ENCODE data around the gene AOPEP. TPM values are rescaled to one million over a fixed set of nuclear protein-coding genes. Genes with fewer than 3 reads are reported as not detected.

AOPEP gene
- total RNA-seq, 2 experiments from 2014 or later = 6.9 to 7.0 TPM

DNA sequence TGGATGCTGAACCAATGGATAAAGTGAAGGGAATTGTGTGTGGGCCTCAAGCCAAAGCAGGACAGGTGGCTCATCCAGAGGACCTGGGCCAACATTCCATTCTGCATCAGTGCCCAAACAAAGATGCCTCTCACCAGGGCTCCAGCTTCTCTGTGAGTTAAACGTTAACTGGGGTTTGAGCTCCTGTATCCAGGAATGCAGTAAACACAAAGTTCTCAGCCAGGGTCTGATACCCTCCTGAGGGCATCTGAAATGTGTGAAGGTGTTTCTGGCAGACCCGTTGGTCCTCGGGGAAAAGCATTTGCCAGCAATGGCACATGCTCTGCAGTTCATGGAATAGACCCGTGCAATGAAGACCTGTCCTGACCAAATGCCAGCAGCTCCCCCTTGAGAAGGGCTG is 33.9 kb upstream of the AOPEP start:
- Histone ChIP-seq H3K4me3 (ENCODE audit: low read length) (no peak overlapping the region), H3K36me3 (ENCODE audit: insufficient read depth, low read length) (no peaks in the 10 kb centered on the region), H3K9me3 (ENCODE audit: control insufficient read depth in 1 of 2, insufficient read depth in 1 of 2, low read length in 2 of 2) (no peaks in the 10 kb centered on the region), H3K27me3 (ENCODE audit: control insufficient read depth in 1 of 2, insufficient read depth in 2 of 2, low read length in 2 of 2) (peaks cover 3 to 8% of the 10 kb centered on the region in 2 experiments), H3K4me1 (ENCODE audit: insufficient read depth, low read length) (no peaks in the 10 kb centered on the region), H3K27ac (ENCODE audit: low read depth in 1 of 2, low read length in 2 of 2) (no peak overlapping the region)
- Mint-ChIP-seq H3K27me3 (peaks cover 12% of the 10 kb centered on the region), H3K4me1 (ENCODE audit: low read depth) (no peaks in the 10 kb centered on the region), H3K27ac (no peak overlapping the region), H3K4me3 (no peak overlapping the region), H3K9me3 (no peaks in the 10 kb centered on the region), H3K36me3 (ENCODE audit: low read depth) (no peaks in the 10 kb centered on the region)
- ChIA-PET POLR2A (no interaction called here), CTCF (no interaction called here)
- DNase-seq (no peak), ATAC-seq (ENCODE audit: poor library complexity) (no peak)
- TF ChIP-seq CTCF (IDR thresholded peaks at IDR 0.05) = no peak
- intact Hi-C loops (cut with DNase I, micrococcal nuclease) = no loop called here

DNA sequence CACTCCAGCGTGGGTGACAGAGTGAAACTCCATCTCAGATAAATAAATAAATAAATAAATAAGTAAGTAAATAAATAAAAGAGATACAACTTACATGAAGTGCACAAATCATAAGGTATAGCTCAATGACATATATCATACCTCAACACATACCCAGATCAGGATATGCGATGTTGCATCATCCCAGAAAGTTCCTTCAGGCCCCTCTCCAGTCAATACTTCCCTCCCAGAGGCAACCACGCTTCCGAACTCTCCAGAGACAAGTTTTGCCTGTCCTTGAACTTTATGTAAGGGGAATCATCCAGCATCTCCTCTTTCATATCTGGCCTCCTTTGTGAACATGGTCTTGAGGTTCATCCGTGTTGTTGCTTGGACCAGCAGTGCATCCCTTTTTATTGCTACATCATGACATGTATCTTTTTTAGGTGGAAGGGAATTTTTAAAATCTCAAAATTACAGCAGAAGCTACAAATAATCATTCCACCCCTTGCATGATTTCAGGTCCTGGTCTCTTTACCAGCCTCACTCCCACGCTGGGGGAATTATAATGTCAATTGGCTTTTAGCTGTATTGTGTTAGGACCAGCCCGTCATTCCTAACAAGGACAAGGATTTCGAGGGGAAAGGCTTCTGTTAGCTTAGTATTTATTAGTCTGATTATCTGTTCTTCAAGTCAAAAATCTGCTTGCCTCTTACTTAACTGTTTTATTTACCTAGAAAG is 32.9 kb upstream of the AOPEP start:
- no peak for DNase-seq
- peaks cover 12% of the 10 kb centered on the region for H3K27me3 Mint-ChIP-seq
- POLR2A ChIA-PET = no interaction called here

DNA sequence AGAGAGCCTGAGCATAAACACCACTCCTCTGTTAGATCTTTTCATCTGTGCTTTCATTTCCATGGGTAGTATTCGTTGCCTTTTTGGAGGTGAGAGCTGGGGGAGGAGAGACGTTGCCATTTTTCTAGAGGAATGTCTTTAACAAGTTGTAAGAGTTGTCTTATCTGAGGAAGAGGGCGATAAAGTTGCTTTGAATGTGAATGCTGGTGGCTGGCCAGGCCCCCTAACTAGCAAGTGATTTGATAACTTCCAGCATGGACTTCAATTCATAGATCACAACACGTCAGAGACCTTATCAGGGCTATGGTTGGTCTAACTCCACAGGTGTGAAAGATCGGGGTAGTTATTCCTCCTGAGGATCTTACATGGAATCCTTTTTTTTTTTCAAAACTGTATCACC is 30.0 kb upstream of the AOPEP start:
- Mint-ChIP-seq H3K4me1 (ENCODE audit: low read depth) (no peaks in the 10 kb centered on the region), H3K9me3 (no peaks in the 10 kb centered on the region), H3K27me3 (peaks cover 20% of the 10 kb centered on the region), H3K4me3 (no peak overlapping the region), H3K36me3 (ENCODE audit: low read depth) (no peaks in the 10 kb centered on the region), H3K27ac (no peak overlapping the region)
- no peak for DNase-seq
- H3K9me3 ChIP-seq (ENCODE audit: control insufficient read depth in 1 of 2, insufficient read depth in 1 of 2, low read length in 2 of 2) = no peaks in the 10 kb centered on the region
- TF ChIP-seq CTCF (IDR thresholded peaks at IDR 0.05) = no peak
- no peak overlapping the region for H3K27ac ChIP-seq (ENCODE audit: low read depth in 1 of 2, low read length in 2 of 2)
- ATAC-seq (ENCODE audit: poor library complexity) = no peak
- no peak overlapping the region for H3K4me3 ChIP-seq (ENCODE audit: low read length)
- intact Hi-C loops (cut with DNase I, micrococcal nuclease) = no loop called here
- H3K27me3 ChIP-seq (ENCODE audit: control insufficient read depth in 1 of 2, insufficient read depth in 2 of 2, low read length in 2 of 2) = peaks cover 7 to 14% of the 10 kb centered on the region in 2 experiments
- CTCF ChIA-PET = no interaction called here
- no peaks in the 10 kb centered on the region for H3K36me3 ChIP-seq (ENCODE audit: insufficient read depth, low read length)
- POLR2A ChIA-PET = no interaction called here
- H3K4me1 ChIP-seq (ENCODE audit: insufficient read depth, low read length) = no peaks in the 10 kb centered on the region

More for the DNA sequence above, 32.9 kb upstream of the AOPEP start:
- Histone ChIP-seq H3K36me3 (ENCODE audit: insufficient read depth, low read length) (no peaks in the 10 kb centered on the region), H3K4me1 (ENCODE audit: insufficient read depth, low read length) (no peaks in the 10 kb centered on the region), H3K4me3 (ENCODE audit: low read length) (no peak overlapping the region), H3K27ac (ENCODE audit: low read depth in 1 of 2, low read length in 2 of 2) (no peak overlapping the region), H3K27me3 (ENCODE audit: control insufficient read depth in 1 of 2, insufficient read depth in 2 of 2, low read length in 2 of 2) (peaks cover 7 to 8% of the 10 kb centered on the region in 2 experiments), H3K9me3 (ENCODE audit: control insufficient read depth in 1 of 2, insufficient read depth in 1 of 2, low read length in 2 of 2) (no peaks in the 10 kb centered on the region)
- Mint-ChIP-seq H3K27ac (no peak overlapping the region), H3K36me3 (ENCODE audit: low read depth) (no peaks in the 10 kb centered on the region), H3K4me1 (ENCODE audit: low read depth) (no peaks in the 10 kb centered on the region), H3K4me3 (no peak overlapping the region), H3K9me3 (no peaks in the 10 kb centered on the region)
- CTCF ChIA-PET = no interaction called here
- intact Hi-C loops (cut with DNase I, micrococcal nuclease) = no loop called here
- no peak for ATAC-seq (ENCODE audit: poor library complexity)
- TF ChIP-seq CTCF (IDR thresholded peaks at IDR 0.05) = no peak

All from CD4-positive, alpha-beta T cell (primary cell).